ENCODE data around the gene TNIK. TPM values are rescaled to one million over a fixed set of nuclear protein-coding genes. Genes with fewer than 3 reads are reported as not detected.
"Not testable (repeated sequence)": the region's sequence is repeated elsewhere in the genome, so short reads cannot be mapped to it uniquely, and the experiment has no call there.

TNIK gene
- total and polyA plus RNA-seq, 12 donors = 9.3 to 51.9 (median 35.1) TPM

DNA sequence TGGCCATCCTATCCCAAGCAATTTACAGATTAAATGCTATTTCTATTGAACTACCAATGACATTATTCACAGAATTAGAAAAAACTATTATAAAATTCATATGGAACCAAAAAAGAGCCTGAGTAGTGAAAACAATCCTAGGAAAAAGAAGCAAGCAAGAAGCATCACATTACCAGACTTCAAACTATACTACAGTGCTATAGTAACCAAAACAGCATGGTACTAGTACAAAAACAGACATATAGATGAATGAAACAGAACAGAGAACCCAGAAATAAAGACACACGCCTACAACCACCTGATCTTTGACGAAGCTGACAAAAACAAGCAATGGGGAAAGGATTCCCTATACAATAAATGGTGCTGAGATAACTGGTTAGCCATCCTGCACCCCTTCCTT, 152.2 kb downstream of the TNIK start:
- no peak overlapping the region for H3K4me3 ChIP-seq
- WGBS, 2 donors = 85 to 100% methylated on average over 2 of the region's 2 CpGs
- TF ChIP-seq, protein P1, sequence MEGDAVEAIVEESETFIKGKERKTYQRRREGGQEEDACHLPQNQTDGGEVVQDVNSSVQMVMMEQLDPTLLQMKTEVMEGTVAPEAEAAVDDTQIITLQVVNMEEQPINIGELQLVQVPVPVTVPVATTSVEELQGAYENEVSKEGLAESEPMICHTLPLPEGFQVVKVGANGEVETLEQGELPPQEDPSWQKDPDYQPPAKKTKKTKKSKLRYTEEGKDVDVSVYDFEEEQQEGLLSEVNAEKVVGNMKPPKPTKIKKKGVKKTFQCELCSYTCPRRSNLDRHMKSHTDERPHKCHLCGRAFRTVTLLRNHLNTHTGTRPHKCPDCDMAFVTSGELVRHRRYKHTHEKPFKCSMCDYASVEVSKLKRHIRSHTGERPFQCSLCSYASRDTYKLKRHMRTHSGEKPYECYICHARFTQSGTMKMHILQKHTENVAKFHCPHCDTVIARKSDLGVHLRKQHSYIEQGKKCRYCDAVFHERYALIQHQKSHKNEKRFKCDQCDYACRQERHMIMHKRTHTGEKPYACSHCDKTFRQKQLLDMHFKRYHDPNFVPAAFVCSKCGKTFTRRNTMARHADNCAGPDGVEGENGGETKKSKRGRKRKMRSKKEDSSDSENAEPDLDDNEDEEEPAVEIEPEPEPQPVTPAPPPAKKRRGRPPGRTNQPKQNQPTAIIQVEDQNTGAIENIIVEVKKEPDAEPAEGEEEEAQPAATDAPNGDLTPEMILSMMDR (IDR thresholded peaks at IDR 0.05) = no peak
- no peak for DNase-seq
- H3K4me1 ChIP-seq = peaks cover 0 to 44% (median 26%) of the 10 kb centered on the region in 9 donors
- no peaks in the 10 kb centered on the region for H3K36me3 ChIP-seq
- no peaks in the 10 kb centered on the region for H3K27me3 ChIP-seq
- peaks cover 0 to 4% (median 0%) of the 10 kb centered on the region in 11 donors for H3K9me3 ChIP-seq
- no peak for ATAC-seq
- intact Hi-C loops (cut with DNase I) = loop anchor here in 1 of 10 donors (10.0 kb wide), 1 partner anchor 123 kb away; no protein-coding TSS in a partner anchor
- H3K27ac ChIP-seq = peak overlapping the region in 1 of 10 donors; percentile 90

DNA sequence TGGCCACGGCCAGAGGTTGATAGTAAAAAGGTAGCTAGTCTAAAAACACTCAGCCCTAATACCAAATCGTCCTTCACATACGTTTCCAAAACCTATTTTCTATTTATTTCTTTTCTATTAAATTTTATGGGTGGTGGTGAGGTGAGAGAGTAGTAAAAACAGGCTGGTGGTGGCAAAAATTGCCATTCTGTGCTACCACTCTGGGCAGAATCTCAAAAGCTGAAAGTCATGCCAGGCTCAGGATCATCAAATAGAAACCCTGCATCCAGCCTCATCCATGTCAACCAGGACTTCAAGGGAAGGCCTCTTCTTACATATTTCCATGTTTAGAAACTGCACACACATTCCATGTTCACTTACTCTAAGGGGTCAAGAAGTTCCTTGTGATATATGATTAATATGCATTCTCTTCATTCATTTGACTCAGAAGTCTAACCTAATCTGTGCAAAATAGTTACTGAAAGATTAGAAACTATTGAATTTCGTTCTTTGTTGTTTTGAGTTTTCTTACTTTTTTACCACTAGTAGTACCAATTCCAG, 153.1 kb downstream of the TNIK start:
- DNase-seq (no peak), ATAC-seq (no peak)
- whole genome bisulfite sequencing, 2 donors = 47% methylated on average over 4 of the region's 4 CpGs
- Histone ChIP-seq H3K27ac (peak overlapping the region in 9 of 10 donors; percentile 66 to 90 (median 75)), H3K27me3 (no peaks in the 10 kb centered on the region), H3K4me1 (peaks cover 0 to 39% (median 22%) of the 10 kb centered on the region in 9 donors), H3K36me3 (no peaks in the 10 kb centered on the region), H3K9me3 (peaks cover 0 to 4% (median 0%) of the 10 kb centered on the region in 11 donors), H3K4me3 (peak overlapping the region in 4 of 10 donors; percentile 9 to 23 (median 14))
- TF ChIP-seq, protein P1 (IDR thresholded peaks at IDR 0.05) = no peak
- intact Hi-C loops (cut with DNase I) = loop anchor here in 1 of 10 donors (10.0 kb wide), 1 partner anchor 122 kb away; no protein-coding TSS in a partner anchor

DNA sequence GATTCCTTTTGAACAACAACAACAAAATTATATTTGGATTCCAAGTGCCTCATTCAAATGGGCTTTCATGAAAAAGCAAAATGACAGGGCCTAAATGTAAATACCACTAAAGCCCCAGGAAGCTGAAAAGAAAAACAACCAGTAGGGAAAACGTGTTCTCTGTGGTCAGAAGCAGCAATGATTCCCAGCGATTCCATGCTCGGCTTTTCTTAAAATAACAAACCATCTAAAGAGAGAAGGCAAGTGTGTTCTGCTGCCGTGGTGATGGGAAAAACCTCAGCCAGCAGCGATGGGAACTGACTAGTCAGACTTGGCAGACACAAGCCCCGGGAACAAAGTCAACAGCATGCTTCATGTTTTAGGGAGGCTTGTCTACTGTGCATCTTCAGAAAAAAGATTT, 153.6 kb downstream of the TNIK start:
- Histone ChIP-seq H3K27ac (peak overlapping the region; percentile 47 to 90 (median 74)), H3K36me3 (no peaks in the 10 kb centered on the region), H3K4me1 (peaks cover 0 to 39% (median 21%) of the 10 kb centered on the region in 9 donors), H3K4me3 (peak overlapping the region in 5 of 10 donors; percentile 9 to 23 (median 15)), H3K9me3 (peaks cover 0 to 4% (median 0%) of the 10 kb centered on the region in 11 donors), H3K27me3 (no peaks in the 10 kb centered on the region)
- intact Hi-C loops (cut with DNase I) = loop anchor here in 1 of 10 donors (10.0 kb wide), 1 partner anchor 122 kb away; no protein-coding TSS in a partner anchor
- peak; percentile 59 to 86 for DNase-seq
- TF ChIP-seq, protein P1 (IDR thresholded peaks at IDR 0.05) = no peak
- WGBS, 2 donors = 10% methylated on average over 6 of the region's 6 CpGs
- ATAC-seq = peak; percentile 88 to 94 (median 92)

DNA sequence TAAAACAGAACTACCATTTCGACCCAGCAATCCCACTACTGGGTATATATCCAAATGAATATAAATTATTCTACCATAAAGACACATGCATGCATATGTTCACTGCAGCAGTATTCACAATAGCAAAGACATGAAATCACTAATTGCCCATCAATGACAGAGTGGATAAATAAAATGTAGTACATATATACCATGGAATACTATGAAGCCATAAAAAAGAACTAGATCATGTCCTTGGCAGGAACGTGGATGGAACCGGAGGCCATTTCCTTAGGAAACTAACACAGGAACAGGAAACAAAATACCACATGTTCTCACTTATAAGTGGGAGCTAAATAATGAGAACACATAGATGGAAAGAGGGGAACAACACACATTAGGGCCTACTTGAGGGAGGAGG, 154.4 kb downstream of the TNIK start:
- 71 to 83% methylated on average over 3 of the region's 3 CpGs for WGBS, 2 donors
- not testable (repeated sequence) for H3K36me3 ChIP-seq, H3K4me3 ChIP-seq, DNase-seq, H3K27me3 ChIP-seq, ATAC-seq, H3K9me3 ChIP-seq
- Histone ChIP-seq H3K4me1 (peaks cover 0 to 39% (median 20%) of the 10 kb centered on the region in 9 donors), H3K27ac (peak overlapping the region; percentile 47 to 90 (median 74))
- intact Hi-C loops (cut with DNase I) = loop anchor here in 1 of 10 donors (10.0 kb wide), 1 partner anchor 121 kb away; no protein-coding TSS in a partner anchor

DNA sequence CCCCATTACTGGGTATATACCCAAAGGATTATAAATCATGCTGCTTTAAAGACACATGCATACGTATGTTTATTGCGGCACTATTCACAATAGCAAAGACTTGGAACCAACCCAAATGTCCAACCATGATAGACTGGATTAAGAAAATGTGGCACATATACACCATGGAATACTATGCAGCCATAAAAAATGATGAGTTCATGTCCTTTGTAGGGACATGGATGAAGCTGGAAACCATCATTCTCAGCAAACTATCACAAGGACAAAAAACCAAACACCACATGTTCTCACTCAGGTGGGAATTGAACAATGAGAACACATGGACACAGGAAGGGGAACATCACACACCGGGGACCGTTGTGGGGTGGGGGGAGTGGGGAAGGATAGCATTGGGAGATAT, 155.7 kb downstream of the TNIK start:
- not testable (repeated sequence) for ATAC-seq, DNase-seq, H3K36me3 ChIP-seq, H3K9me3 ChIP-seq, H3K27me3 ChIP-seq, H3K4me3 ChIP-seq
- H3K27ac ChIP-seq = peak overlapping the region in 1 of 10 donors; percentile 90
- 96 to 97% methylated on average over 4 of the region's 4 CpGs for WGBS, 2 donors
- intact Hi-C loops (cut with DNase I) = loop anchor here in 1 of 10 donors (10.0 kb wide), 1 partner anchor 120 kb away; no protein-coding TSS in a partner anchor
- peaks cover 0 to 28% (median 12%) of the 10 kb centered on the region in 9 donors for H3K4me1 ChIP-seq

DNA sequence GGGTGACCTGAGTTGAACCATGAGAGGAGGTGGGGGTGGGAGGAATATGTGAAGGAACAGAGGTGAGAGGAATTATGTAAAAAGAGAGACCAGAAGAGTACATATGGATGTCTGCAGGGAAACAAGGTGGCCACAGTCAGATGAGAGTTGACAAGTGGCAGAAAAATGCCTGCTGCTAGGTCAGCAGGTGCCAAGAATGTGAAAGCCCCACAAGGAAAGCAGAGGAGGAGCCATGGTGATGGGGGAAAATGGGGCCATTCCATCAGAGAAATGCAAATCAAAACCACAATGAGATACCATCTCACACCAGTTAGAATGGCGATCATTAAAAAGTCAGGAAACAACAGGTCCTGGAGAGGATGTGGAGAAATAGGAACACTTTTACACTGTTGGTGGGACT, 156.2 kb downstream of the TNIK start:
- H3K4me3 ChIP-seq = not testable (repeated sequence)
- H3K27ac ChIP-seq = peak overlapping the region in 1 of 10 donors; percentile 37

More for the DNA sequence above, 156.2 kb downstream of the TNIK start:
- ATAC-seq = peak in 1 of 8 donors; percentile 23
- not testable (repeated sequence) for H3K36me3 ChIP-seq, H3K27me3 ChIP-seq, DNase-seq, H3K9me3 ChIP-seq
- intact Hi-C loops (cut with DNase I) = loop anchor here in 1 of 10 donors (10.0 kb wide), 1 partner anchor 119 kb away; no protein-coding TSS in a partner anchor
- peaks cover 0 to 28% (median 12%) of the 10 kb centered on the region in 9 donors for H3K4me1 ChIP-seq
- WGBS, 2 donors = 77 to 100% methylated on average over 1 of the region's 1 CpG
